GM12801 (cell line): ENCODE measurements around the gene LYSMD3.

Experiments used
- CTCF ChIP-seq: IDR thresholded peaks from one replicate; pipeline ENCODE4 v1.5.1; 2011; ENCODE audit warnings: control low read depth; ENCODE audit not compliant: insufficient read length; ENCODE audit errors: extremely low read depth

Gene LYSMD3

GRCh38 chr5:90547072-90547536 is 17.7 kb upstream of the LYSMD3 start:
- no peak for TF ChIP-seq CTCF

- no peak for TF ChIP-seq CTCF
Measured at GRCh38 chr5:90546216-90546837, 16.9 kb upstream of the LYSMD3 start.

DNA sequence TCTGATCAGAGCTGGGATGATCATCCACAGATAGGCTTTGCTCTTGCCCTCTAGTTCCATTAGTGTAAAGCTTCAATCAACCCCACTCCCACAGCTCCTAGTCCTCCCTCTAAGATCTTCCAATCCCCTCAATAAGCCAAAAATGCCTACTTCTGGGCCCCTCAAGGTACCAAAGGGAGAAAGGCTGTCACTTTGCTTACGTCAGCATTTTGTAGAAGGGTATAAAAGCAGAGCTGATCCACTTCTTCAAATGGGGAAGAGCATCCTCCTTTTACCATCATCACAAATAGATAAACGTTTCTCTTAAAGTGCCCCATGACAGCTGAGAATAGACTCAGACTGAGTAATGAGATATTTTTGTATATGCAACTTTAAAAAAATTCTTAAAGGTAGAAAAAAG is 16.1 kb upstream of the LYSMD3 start:
- no peak for TF ChIP-seq CTCF

DNA sequence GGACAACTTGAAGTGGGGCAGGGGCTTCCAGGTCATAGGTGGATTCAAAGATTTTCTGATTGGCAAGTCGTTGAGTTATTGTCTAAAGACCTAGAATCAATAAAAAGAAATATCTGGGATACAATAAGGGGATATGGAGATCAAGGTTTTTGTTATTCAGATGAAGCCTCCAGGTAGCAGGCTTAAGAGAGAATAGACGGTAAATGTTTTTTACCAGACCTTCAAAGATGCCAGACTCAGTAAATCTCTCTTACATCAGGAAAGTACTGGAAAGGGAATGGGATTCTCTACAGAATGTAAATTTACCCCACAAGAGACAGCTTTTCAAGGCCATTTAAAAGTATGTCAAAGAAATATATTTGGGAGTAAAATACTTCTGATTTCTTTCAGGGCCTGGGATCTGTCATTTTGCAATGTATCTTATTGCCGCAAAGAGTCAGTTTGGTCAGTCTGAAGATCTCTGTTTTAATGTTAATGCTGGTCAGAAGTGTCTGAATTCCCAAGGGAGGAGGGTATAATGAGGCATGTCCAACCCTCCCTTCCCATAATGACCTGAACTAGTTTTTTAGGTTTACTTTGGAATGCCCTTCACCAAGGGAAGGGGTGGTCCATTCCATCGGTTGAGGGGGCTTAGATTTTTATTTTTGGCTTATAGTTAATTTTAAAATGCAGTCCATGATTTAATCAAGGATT is 13.6 kb upstream of the LYSMD3 start:
- TF ChIP-seq CTCF: no peak

- no peak for TF ChIP-seq CTCF
Measured at GRCh38 chr5:90534922-90535321, 5.5 kb upstream of the LYSMD3 start.

- TF ChIP-seq CTCF: no peak
Measured at GRCh38 chr5:90533794-90534193, 4.4 kb upstream of the LYSMD3 start.

DNA sequence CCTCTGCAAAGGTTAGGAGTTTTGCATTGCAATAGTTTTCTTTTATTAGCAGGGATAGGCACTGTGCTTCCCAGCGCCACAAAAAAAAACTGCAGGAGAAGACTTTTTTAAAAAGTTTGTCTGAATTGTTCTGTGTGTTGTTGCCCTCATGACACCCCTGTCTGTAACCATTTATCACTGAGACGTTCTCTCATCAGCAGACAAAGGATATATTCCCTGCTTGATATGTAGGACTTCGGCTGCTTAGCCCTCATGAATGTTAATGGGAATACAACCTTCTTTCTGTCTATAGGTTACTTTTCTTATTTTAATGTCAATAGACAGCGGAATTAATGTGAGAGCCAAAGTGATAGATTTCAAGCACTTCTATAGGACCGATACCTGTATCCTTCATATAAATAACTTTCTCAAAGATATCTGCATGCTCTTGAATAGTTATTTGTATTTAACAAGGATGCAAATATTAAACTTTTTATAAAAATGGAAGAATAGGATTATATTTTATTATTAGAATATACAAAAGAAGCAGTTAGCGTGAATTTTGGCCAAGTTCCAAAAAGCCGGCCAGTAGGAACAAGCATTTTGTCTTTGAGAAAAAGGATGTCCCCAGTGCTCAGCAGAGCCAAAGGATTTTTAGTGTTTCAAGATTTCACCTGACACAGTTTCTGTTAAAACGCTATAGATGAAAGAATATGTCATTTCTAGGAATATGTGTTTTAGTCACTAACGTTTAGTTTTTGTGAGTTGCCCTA is 1.5 kb upstream of the LYSMD3 start:
- TF ChIP-seq CTCF: no peak
